PFSK-1 (cell line): ENCODE data around the gene RPAIN.

Experiments
- POLR2AphosphoS5 ChIP-seq: IDR thresholded peaks from 2 replicates; pipeline ENCODE4 v1.6.1; 2012; ENCODE audit warnings: low read depth, mild to moderate bottlenecking, control low read depth, low read length, moderate library complexity
- SIN3A ChIP-seq: IDR thresholded peaks from 2 replicates; pipeline ENCODE4 v1.6.1; 2012; ENCODE audit warnings: mild to moderate bottlenecking, low read length, moderate library complexity, borderline replicate concordance; ENCODE audit not compliant: insufficient read depth

DNA sequence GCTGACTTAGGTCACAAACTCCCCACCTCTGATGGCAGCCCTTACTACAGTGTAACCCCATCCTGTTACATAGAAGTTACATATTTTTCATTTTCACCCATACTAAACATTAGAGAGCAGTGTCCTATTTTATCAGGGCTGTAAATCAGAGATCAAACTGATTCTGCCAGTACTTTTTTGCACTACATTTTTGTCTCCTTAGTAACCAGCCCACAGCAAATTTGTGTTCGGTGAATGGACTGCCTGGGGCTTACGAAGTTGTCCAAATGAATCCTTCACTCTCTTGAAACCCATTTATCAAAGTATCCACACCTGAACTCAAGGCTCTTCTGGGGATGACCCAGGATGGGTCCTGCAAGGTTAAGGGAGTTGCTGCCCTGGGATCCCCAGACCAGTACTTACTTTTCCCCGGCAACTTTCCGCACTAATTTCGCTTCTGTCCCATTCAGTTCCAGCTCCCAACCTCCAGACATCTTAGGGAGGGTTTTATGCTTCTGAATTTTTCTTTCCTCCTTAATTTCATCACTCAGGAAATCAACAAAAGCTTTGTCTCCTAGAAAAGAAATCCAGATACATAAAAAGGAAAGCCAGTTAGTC is 17.8 kb downstream of the RPAIN start:
- no peak for TF ChIP-seq POLR2AphosphoS5
- no peak for TF ChIP-seq SIN3A
